ENCODE measurements around the gene POU4F1.

The POU4F1 gene

DNA sequence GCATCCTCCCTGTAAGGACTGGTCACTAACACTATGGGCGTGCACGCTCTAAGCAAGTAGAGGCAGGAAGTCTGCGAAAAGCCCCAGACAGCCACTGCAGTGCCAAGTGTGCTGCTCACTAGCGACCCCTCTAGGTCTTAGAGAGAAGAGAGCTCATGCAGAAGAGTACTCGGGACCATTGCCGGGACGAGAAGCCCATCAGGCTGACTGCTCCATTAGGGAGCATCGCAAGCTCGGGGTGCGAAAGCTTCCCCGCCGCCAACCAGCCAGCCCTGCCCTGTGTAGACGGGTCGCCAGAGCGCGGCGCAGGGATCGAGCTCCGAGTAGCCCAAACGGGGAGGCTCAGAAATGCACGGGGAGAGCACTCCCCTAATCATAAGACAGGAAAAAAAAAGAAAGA is 16.6 kb downstream of the POU4F1 start:
- H3K4me3 ChIP-seq (ENCODE audit: low read depth, low read length): no peak overlapping the region
- no peaks in the 10 kb centered on the region for H3K36me3 ChIP-seq (ENCODE audit: control insufficient read depth, insufficient read depth, low read length)
- no peak overlapping the region for H2AFZ ChIP-seq
- H3K27me3 ChIP-seq (ENCODE audit: control insufficient read depth, insufficient read depth, low read length): no peaks in the 10 kb centered on the region
- no peaks in the 10 kb centered on the region for H3K79me2 ChIP-seq
- no peak overlapping the region for H3K9ac ChIP-seq
- no peaks in the 10 kb centered on the region for H3K4me1 ChIP-seq
- no peak overlapping the region for H3K27ac ChIP-seq
- H3K4me2 ChIP-seq (ENCODE audit: low read length): no peak overlapping the region
- no peaks in the 10 kb centered on the region for H3K9me3 ChIP-seq (ENCODE audit: control insufficient read depth, low read length)
- no peak for TF ChIP-seq CTCF (IDR thresholded peaks at IDR 0.05)

DNA sequence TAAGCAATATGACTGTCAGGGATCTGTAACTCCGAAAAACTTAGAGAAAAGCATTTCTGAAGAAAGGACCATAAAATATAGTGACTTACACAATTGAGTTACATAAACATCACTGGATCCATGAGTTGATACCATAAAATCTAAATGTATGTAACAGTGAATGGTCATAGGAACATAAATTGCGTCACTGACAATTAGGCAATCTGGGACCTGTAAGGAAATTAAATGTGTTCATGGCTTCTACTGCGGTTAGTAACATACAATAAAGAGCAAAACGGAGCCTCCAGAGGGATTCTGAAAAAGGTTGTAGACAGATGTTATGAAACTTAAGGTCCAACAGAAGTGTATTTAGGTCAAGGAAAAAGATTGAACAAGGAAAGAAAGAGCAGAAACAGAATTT is 27.1 kb downstream of the POU4F1 start:
- Histone ChIP-seq H3K9ac (no peak overlapping the region), H3K79me2 (no peaks in the 10 kb centered on the region), H3K9me3 (ENCODE audit: control insufficient read depth, low read length) (no peaks in the 10 kb centered on the region), H2AFZ (no peak overlapping the region), H3K4me1 (no peaks in the 10 kb centered on the region), H3K27ac (no peak overlapping the region), H3K27me3 (ENCODE audit: control insufficient read depth, insufficient read depth, low read length) (no peaks in the 10 kb centered on the region), H3K36me3 (ENCODE audit: control insufficient read depth, insufficient read depth, low read length) (no peaks in the 10 kb centered on the region), H3K4me3 (ENCODE audit: low read depth, low read length) (no peak overlapping the region), H3K4me2 (ENCODE audit: low read length) (no peak overlapping the region)
- no peak for TF ChIP-seq CTCF (IDR thresholded peaks at IDR 0.05)

- Histone ChIP-seq H3K4me3 (ENCODE audit: low read depth, low read length) (no peak overlapping the region), H2AFZ (no peak overlapping the region), H3K9ac (no peak overlapping the region), H3K4me1 (no peaks in the 10 kb centered on the region), H3K27ac (no peak overlapping the region), H3K4me2 (ENCODE audit: low read length) (no peak overlapping the region), H3K79me2 (no peaks in the 10 kb centered on the region), H3K36me3 (ENCODE audit: control insufficient read depth, insufficient read depth, low read length) (no peaks in the 10 kb centered on the region), H3K27me3 (ENCODE audit: control insufficient read depth, insufficient read depth, low read length) (no peaks in the 10 kb centered on the region), H3K9me3 (ENCODE audit: control insufficient read depth, low read length) (no peaks in the 10 kb centered on the region)
- TF ChIP-seq CTCF (IDR thresholded peaks at IDR 0.05): no peak
Measured at GRCh38 chr13:78572459-78572858, 30.9 kb downstream of the POU4F1 start.

GRCh38 chr13:78569029-78569428 is 34.3 kb downstream of the POU4F1 start:
- H3K36me3 ChIP-seq (ENCODE audit: control insufficient read depth, insufficient read depth, low read length): no peaks in the 10 kb centered on the region
- TF ChIP-seq CTCF (IDR thresholded peaks at IDR 0.05): no peak
- H3K9ac ChIP-seq: no peak overlapping the region
- no peaks in the 10 kb centered on the region for H3K9me3 ChIP-seq (ENCODE audit: control insufficient read depth, low read length)
- no peak overlapping the region for H3K4me2 ChIP-seq (ENCODE audit: low read length)
- no peaks in the 10 kb centered on the region for H3K4me1 ChIP-seq
- H3K27ac ChIP-seq: no peak overlapping the region
- no peak overlapping the region for H3K4me3 ChIP-seq (ENCODE audit: low read depth, low read length)
- H3K79me2 ChIP-seq: no peaks in the 10 kb centered on the region
- no peaks in the 10 kb centered on the region for H3K27me3 ChIP-seq (ENCODE audit: control insufficient read depth, insufficient read depth, low read length)
- no peak overlapping the region for H2AFZ ChIP-seq

DNA sequence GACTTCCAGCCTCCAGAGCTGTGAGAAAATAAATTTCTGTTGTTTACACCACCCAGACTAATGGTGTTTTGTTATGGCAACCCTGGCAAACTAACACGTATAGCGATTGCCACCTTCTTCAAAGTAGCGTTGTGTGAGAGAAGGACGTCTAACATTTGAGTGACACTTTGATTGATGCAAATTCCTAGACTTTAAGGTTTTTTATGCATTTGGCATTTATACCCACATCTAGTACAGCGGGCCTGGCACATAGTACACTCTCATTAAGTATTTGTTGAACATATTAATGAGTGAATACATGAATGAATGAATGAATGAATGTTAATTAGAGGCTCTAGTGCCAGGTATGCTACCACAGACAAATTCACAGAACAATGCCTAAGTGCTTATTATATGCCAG is 36.7 kb downstream of the POU4F1 start:
- no peaks in the 10 kb centered on the region for H3K36me3 ChIP-seq (ENCODE audit: control insufficient read depth, insufficient read depth, low read length)
- TF ChIP-seq CTCF (IDR thresholded peaks at IDR 0.05): no peak
- H3K4me3 ChIP-seq (ENCODE audit: low read depth, low read length): no peak overlapping the region
- no peaks in the 10 kb centered on the region for H3K27me3 ChIP-seq (ENCODE audit: control insufficient read depth, insufficient read depth, low read length)
- H3K9me3 ChIP-seq (ENCODE audit: control insufficient read depth, low read length): no peaks in the 10 kb centered on the region
- no peaks in the 10 kb centered on the region for H3K4me1 ChIP-seq
- no peak overlapping the region for H3K9ac ChIP-seq
- H3K79me2 ChIP-seq: no peaks in the 10 kb centered on the region
- H3K4me2 ChIP-seq (ENCODE audit: low read length): no peak overlapping the region
- H3K27ac ChIP-seq: no peak overlapping the region
- H2AFZ ChIP-seq: no peak overlapping the region

Data from parathyroid adenoma (tissue), 2 donors.